ENCODE results near the gene CHST1. TPM values are rescaled to one million over a fixed set of nuclear protein-coding genes. Genes with fewer than 3 reads are reported as not detected.
A peak's percentile ranks its signal among the peaks of the same experiment; 100 is the strongest.

Gene CHST1
- total RNA-seq, 3 donors from 2014 or later (not counting 1 experiment from before 2014, with no cell fraction given): not detected

DNA sequence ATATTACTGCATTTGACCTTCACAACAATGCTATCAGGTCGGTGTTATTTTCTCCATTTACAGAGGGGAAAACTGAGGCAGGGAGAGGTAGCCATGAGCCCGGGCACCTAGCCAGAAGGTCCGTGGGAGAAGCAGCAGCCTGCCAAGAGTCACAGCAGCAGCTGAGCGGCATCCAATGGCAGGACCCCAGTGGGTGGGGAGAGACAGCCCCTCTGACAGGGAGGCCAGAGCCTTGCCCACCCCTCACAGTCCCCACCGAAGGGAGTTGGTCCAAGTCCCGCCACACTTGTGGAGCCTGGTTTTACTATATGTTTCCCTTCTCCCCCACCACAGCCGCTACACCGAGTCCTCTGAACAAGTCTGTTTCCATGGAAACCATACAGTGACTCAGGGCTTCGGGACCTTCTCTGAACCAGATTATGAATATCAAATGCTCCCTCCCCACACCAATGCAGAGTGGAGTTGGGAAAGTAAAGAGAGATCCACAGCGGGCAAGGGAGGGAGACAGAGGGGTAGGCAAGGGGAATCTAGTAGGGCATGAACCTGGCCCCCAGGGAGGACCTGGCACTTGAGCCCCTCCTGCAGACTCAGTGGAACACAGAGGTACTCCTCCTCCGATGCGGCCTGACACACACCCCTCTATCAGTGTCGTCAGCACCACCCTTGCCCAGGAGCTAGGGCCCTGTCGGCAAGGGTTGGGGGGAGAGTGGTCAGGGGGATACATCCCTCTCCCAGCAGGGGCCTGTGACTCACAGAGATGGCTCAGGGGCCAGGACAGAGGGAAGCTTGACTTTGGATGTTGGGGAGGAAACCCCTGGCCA, 2.5 kb downstream of the CHST1 start:
- no peak for ATAC-seq
- H3K27ac Mint-ChIP-seq: no peak overlapping the region
- H3K36me3 Mint-ChIP-seq: no peaks in the 10 kb centered on the region
- no peaks in the 10 kb centered on the region for H3K36me3 ChIP-seq (ENCODE audit: control insufficient read depth, insufficient read depth, low read length)
- no peaks in the 10 kb centered on the region for H3K9me3 ChIP-seq (ENCODE audit: control insufficient read depth, insufficient read depth, low read length)
- peaks cover 0 to 5% of the 10 kb centered on the region in 2 donors for H3K4me1 Mint-ChIP-seq
- H3K9me3 Mint-ChIP-seq: no peaks in the 10 kb centered on the region
- H3K4me3 ChIP-seq (ENCODE audit: low read length): no peak overlapping the region
- H3K27me3 Mint-ChIP-seq (ENCODE audit: low read depth in 2 of 2): peaks cover 40 to 46% of the 10 kb centered on the region in 2 donors
- 40% methylated on average over 13 of the region's 14 CpGs for WGBS (ENCODE audit: insufficient coverage)
- TF ChIP-seq, protein P1, sequence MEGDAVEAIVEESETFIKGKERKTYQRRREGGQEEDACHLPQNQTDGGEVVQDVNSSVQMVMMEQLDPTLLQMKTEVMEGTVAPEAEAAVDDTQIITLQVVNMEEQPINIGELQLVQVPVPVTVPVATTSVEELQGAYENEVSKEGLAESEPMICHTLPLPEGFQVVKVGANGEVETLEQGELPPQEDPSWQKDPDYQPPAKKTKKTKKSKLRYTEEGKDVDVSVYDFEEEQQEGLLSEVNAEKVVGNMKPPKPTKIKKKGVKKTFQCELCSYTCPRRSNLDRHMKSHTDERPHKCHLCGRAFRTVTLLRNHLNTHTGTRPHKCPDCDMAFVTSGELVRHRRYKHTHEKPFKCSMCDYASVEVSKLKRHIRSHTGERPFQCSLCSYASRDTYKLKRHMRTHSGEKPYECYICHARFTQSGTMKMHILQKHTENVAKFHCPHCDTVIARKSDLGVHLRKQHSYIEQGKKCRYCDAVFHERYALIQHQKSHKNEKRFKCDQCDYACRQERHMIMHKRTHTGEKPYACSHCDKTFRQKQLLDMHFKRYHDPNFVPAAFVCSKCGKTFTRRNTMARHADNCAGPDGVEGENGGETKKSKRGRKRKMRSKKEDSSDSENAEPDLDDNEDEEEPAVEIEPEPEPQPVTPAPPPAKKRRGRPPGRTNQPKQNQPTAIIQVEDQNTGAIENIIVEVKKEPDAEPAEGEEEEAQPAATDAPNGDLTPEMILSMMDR (IDR thresholded peaks at IDR 0.05): no peak
- peak overlapping the region; percentile 55 for H3K4me3 Mint-ChIP-seq
- peaks cover 26% of the 10 kb centered on the region for H3K27me3 ChIP-seq (ENCODE audit: control insufficient read depth, insufficient read depth, low read length)
- H3K4me1 ChIP-seq (ENCODE audit: control insufficient read depth, insufficient read depth, low read length): peaks cover 16% of the 10 kb centered on the region
- intact Hi-C loops (cut with micrococcal nuclease): no loop called here
- DNase-seq: no peak
- no peak overlapping the region for H3K27ac ChIP-seq (ENCODE audit: low read length)

DNA sequence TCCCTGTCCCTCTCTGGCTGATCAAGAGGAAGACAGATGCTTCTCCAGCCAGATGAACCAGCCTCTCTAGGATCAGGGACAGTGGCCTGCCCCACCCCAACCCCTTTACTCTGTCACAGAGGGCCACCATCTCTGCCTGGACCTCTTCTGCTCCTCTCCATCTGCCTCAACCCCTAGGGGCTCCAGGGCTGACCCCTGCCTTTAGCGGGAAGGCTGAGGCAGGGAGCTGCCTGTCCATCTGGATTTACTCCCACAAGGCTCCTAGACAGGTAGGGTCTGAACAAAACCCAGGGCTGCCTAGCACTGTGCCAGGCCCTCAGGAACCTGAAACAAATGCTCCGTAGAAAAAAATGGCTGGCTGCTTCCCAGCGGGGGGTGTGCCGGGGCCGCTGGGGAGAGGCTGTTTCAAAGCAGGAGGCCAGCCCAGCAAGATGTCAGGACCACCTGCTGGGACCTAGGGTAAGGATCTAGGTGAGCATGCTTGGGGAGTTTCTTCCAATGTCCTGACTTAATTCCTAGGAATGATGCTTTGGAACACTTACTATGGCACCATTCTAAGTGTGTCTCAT, 3.2 kb downstream of the CHST1 start:
- no peak overlapping the region for H3K4me3 Mint-ChIP-seq
- TF ChIP-seq, protein P1 (IDR thresholded peaks at IDR 0.05): no peak

DNA sequence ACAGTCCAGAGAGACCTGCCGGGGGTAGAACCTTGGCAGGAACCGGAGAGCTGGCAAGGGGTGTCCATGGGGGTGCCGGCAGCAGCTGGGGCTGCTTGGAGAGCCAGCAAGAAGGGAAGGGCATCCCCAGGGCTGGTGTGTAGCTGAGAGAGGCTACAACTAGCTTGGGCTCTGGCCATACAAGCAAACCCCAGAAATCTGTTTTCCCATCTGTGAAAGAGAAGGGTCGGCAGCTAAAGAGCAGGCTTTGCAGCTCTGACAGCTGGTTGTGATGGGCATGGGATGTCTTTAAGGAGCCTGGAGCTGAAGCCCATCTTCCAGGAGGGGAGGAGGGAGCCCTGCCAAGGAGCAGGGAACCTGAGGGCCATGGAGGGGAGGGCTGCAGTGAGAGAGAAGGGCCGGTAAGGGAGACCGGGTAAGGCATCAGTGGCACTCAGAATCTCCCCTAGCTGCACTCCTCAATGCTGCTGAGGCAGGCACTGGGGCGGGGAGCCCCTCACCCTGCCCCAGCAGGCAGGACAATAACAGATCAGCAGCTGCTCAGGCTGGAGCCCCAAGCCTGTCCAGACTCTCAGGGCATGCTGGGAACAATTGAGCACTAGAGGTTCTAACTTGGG, 3.9 kb downstream of the CHST1 start:
- no peak overlapping the region for H3K27ac Mint-ChIP-seq
- no peaks in the 10 kb centered on the region for H3K36me3 ChIP-seq (ENCODE audit: control insufficient read depth, insufficient read depth, low read length)
- peaks cover 16% of the 10 kb centered on the region for H3K4me1 ChIP-seq (ENCODE audit: control insufficient read depth, insufficient read depth, low read length)
- no peaks in the 10 kb centered on the region for H3K36me3 Mint-ChIP-seq
- H3K9me3 Mint-ChIP-seq: no peaks in the 10 kb centered on the region
- intact Hi-C loops (cut with micrococcal nuclease): no loop called here
- no peaks in the 10 kb centered on the region for H3K9me3 ChIP-seq (ENCODE audit: control insufficient read depth, insufficient read depth, low read length)
- no peak overlapping the region for H3K4me3 ChIP-seq (ENCODE audit: low read length)
- H3K27me3 Mint-ChIP-seq (ENCODE audit: low read depth in 2 of 2): peaks cover 34 to 41% of the 10 kb centered on the region in 2 donors
- H3K4me1 Mint-ChIP-seq: peaks cover 0 to 5% of the 10 kb centered on the region in 2 donors
- ATAC-seq (no peak), DNase-seq (no peak)
- TF ChIP-seq, protein P1 (IDR thresholded peaks at IDR 0.05): no peak
- H3K27me3 ChIP-seq (ENCODE audit: control insufficient read depth, insufficient read depth, low read length): peaks cover 26% of the 10 kb centered on the region
- peak overlapping the region; percentile 53 for H3K4me3 Mint-ChIP-seq
- H3K27ac ChIP-seq (ENCODE audit: low read length): no peak overlapping the region
- 63% methylated on average over 7 of the region's 7 CpGs for WGBS (ENCODE audit: insufficient coverage)

More for the DNA sequence above, 3.2 kb downstream of the CHST1 start:
- Histone ChIP-seq H3K27ac (ENCODE audit: low read length) (no peak overlapping the region), H3K4me3 (ENCODE audit: low read length) (no peak overlapping the region), H3K27me3 (ENCODE audit: control insufficient read depth, insufficient read depth, low read length) (peaks cover 26% of the 10 kb centered on the region), H3K4me1 (ENCODE audit: control insufficient read depth, insufficient read depth, low read length) (peaks cover 16% of the 10 kb centered on the region), H3K9me3 (ENCODE audit: control insufficient read depth, insufficient read depth, low read length) (no peaks in the 10 kb centered on the region), H3K36me3 (ENCODE audit: control insufficient read depth, insufficient read depth, low read length) (no peaks in the 10 kb centered on the region)
- WGBS (ENCODE audit: insufficient coverage): 62% methylated on average over 5 of the region's 5 CpGs
- H3K36me3 Mint-ChIP-seq: no peaks in the 10 kb centered on the region
- DNase-seq (no peak), ATAC-seq (no peak)
- intact Hi-C loops (cut with micrococcal nuclease): no loop called here
- H3K27ac Mint-ChIP-seq: no peak overlapping the region
- H3K27me3 Mint-ChIP-seq (ENCODE audit: low read depth in 2 of 2): peaks cover 36 to 39% of the 10 kb centered on the region in 2 donors
- H3K4me1 Mint-ChIP-seq: peaks cover 0 to 5% of the 10 kb centered on the region in 2 donors
- H3K9me3 Mint-ChIP-seq: no peaks in the 10 kb centered on the region
